NCI-H146 treated with DMSO at 0.1 percent for 48 hours (cell line): ENCODE measurements around the gene SNX19.
"Not testable (repeated sequence)": the region's sequence is repeated elsewhere in the genome, so short reads cannot be mapped to it uniquely, and the experiment has no call there.

Experiments used
- DNase-seq: peaks from one replicate; lab custom pipeline; 2025; ENCODE audit not compliant: unreplicated experiment; lab: John Stamatoyannopoulos, UW

Gene SNX19

GRCh38 chr11:130873761-130874160 lies 42.5 kb downstream of the SNX19 start:
- DNase-seq = no peak

GRCh38 chr11:130872981-130873380 lies 43.3 kb downstream of the SNX19 start:
- no peak for DNase-seq

- no peak for DNase-seq
Measured at GRCh38 chr11:130872513-130872912, 43.8 kb downstream of the SNX19 start.

GRCh38 chr11:130872102-130872501 lies 44.2 kb downstream of the SNX19 start:
- DNase-seq = no peak

- DNase-seq = no peak
Measured at GRCh38 chr11:130871616-130872015, 44.7 kb downstream of the SNX19 start.

GRCh38 chr11:130868721-130869390 lies 47.4 kb downstream of the SNX19 start:
- no peak for DNase-seq

GRCh38 chr11:130868086-130868710 lies 48.1 kb downstream of the SNX19 start:
- DNase-seq = no peak

GRCh38 chr11:130866831-130867230 lies 49.4 kb downstream of the SNX19 start:
- no peak for DNase-seq

GRCh38 chr11:130865774-130866114 lies 50.5 kb downstream of the SNX19 start:
- DNase-seq = no peak

- no peak for DNase-seq
Measured at GRCh38 chr11:130865091-130865773, 51.0 kb downstream of the SNX19 start.

- DNase-seq = peak; percentile 61
Measured at GRCh38 chr11:130861902-130862860, 54.1 kb downstream of the SNX19 start.

GRCh38 chr11:130861283-130861682 lies 55.0 kb downstream of the SNX19 start:
- no peak for DNase-seq

GRCh38 chr11:130859886-130860285 lies 56.4 kb downstream of the SNX19 start:
- DNase-seq = no peak

GRCh38 chr11:130858215-130858614 lies 58.1 kb downstream of the SNX19 start:
- DNase-seq = no peak

GRCh38 chr11:130855707-130856106 lies 60.6 kb downstream of the SNX19 start:
- not testable (repeated sequence) for DNase-seq

GRCh38 chr11:130854483-130854882 lies 61.8 kb downstream of the SNX19 start:
- no peak for DNase-seq

GRCh38 chr11:130852589-130852988 lies 63.7 kb downstream of the SNX19 start:
- no peak for DNase-seq

GRCh38 chr11:130850185-130850944 lies 65.9 kb downstream of the SNX19 start:
- no peak for DNase-seq

- no peak for DNase-seq
Measured at GRCh38 chr11:130849215-130849568, 67.1 kb downstream of the SNX19 start.

- no peak for DNase-seq
Measured at GRCh38 chr11:130848361-130849214, 67.7 kb downstream of the SNX19 start.
